GM20000 (cell line): ENCODE results near the gene RAB11FIP5.
"Not testable (repeated sequence)": the region's sequence is repeated elsewhere in the genome, so short reads cannot be mapped to it uniquely, and the experiment has no call there.

Source experiments
- DNase-seq: peaks from one replicate; pipeline ENCODE4 v3.0.0; 2012; ENCODE audit warnings: low spot score
- CTCF ChIP-seq: IDR thresholded peaks from 2 replicates; pipeline ENCODE4 v1.5.1; 2012; ENCODE audit warnings: mild to moderate bottlenecking, control low read depth; ENCODE audit errors: extremely low read depth, missing control alignments

Gene RAB11FIP5

GRCh38 chr2:73070643-73071359 is 41.9 kb downstream of the RAB11FIP5 start:
- DNase-seq: peak; percentile 63
- no peak for TF ChIP-seq CTCF

GRCh38 chr2:73069855-73070642 is 42.7 kb downstream of the RAB11FIP5 start:
- peak; percentile 15 for DNase-seq
- no peak for TF ChIP-seq CTCF

GRCh38 chr2:73069041-73069854 is 43.5 kb downstream of the RAB11FIP5 start:
- no peak for TF ChIP-seq CTCF
- DNase-seq: no peak

GRCh38 chr2:73068147-73068546 is 44.6 kb downstream of the RAB11FIP5 start:
- DNase-seq: no peak
- no peak for TF ChIP-seq CTCF

- DNase-seq: no peak
- no peak for TF ChIP-seq CTCF
Measured at GRCh38 chr2:73067043-73067442, 45.7 kb downstream of the RAB11FIP5 start.

GRCh38 chr2:73065070-73065469 is 47.7 kb downstream of the RAB11FIP5 start:
- not testable (repeated sequence) for DNase-seq

GRCh38 chr2:73063909-73064875 is 48.6 kb downstream of the RAB11FIP5 start:
- no peak for DNase-seq
- no peak for TF ChIP-seq CTCF
